GM21619 (cell line): Measurements from ENCODE around the gene CABLES1.

Source experiments
- ATAC-seq: cut with Tn5 transposase; IDR thresholded peaks from one replicate; pipeline ENCODE4 v1.9.1; 2021; ENCODE audit not compliant: unreplicated experiment

Gene CABLES1

DNA sequence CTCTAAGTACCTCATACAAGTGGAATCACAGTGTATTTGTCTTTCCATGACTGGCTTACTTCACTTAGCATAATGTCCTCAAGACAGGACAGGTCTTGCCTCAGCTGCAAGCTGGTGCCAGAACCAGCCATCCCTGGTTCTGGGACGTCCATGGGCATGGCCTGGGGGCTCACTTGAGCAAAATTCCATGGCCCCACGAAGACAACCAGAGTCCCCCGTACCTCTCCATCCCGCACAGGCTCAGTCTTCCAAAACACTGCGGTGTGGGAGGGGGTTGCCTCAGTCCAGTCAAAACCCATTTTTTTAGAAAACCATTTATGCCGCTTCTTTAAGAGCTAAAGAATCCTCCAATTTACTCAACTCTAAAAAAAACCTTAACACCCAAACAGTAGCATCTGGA is 21.7 kb upstream of the CABLES1 start:
- ATAC-seq: no peak

DNA sequence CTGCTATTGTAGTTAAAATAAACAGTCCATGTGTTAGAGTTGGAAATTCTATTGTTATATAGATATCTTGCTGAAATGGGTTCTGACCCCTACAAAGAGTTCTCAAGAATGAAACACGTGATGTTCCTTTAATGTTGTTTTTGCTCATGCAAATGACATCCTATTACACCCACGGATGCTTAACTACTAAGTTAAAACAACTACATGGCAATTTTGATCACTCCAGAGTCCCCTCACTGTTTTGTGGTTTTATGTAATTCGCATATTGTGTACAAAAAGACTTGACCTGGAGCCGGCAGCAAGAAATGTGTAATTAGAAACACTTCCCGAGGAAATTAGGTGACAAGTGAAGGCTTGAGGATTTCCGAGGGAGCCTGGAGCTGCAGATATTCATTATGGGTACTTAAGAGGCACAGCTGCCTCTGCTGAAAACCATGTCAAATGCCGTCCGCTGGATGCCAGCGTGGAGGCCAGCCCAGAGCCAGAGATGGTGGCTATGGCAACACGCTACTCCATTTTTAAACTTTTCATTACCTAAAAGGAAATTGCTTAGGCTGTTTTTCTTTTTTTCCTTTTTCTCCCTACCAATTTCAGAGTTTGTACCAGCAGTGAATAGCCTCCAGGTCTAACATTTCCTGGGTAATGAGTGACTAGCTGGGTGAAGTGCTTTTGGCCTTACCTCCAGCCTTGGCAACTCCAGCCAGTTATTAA is 21.0 kb upstream of the CABLES1 start:
- no peak for ATAC-seq

DNA sequence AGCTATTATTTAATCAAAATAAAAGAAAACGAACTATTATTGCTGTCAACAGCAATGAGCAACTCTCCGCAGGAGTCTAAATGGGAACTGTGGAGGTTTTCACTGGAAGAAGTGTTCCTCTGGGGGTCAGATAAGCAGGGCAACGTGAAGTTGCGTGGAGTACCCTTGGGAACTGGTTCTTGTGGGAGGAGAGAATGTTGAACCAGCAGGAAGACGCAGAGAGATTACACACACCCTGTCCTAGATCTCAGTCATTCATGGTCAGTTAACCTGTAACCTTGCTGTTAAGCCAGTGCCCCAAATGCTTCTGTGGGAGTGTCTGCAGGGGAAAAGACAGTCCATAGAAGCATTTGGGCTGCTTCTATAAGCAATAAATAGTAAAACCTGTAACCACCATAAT is 20.4 kb upstream of the CABLES1 start:
- ATAC-seq: no peak

DNA sequence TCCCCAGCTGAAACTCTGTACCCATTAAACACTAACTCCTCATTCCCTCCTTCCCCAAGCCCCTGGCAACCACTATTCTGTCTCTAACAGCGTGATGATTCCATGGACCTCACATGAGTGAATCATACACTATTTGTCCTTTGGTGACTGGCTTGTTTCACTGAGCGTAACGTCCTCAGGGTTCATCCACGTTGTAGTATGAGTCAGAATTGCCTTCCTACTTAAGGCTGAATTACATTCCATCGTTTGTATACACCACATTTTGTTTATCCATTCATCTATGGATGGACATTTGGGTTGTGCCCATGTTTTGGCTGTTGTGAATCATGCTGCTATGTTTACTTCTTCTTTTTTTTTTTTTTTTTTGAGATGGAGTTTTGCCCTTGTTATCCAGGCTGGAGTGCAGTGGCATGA is 19.6 kb upstream of the CABLES1 start:
- no peak for ATAC-seq

DNA sequence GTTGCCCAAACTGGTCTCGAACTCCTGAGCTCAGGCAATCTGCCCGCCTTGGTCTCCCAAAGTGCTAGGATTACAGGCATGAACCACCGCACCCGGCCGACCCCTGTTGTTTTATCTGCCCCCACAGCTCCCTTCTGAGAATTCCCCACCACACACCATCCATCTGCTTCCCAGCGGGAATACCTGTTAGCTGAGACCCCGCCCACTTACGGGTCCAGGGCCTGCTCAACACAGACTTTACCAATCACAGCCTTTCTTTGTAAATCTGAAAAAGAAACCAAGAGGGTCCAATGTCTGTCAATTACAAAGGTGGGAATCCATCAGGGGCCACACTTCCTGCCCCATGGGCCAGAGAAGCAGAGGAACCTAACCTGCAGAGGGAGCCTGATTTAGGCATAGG is 14.2 kb upstream of the CABLES1 start:
- ATAC-seq: no peak

DNA sequence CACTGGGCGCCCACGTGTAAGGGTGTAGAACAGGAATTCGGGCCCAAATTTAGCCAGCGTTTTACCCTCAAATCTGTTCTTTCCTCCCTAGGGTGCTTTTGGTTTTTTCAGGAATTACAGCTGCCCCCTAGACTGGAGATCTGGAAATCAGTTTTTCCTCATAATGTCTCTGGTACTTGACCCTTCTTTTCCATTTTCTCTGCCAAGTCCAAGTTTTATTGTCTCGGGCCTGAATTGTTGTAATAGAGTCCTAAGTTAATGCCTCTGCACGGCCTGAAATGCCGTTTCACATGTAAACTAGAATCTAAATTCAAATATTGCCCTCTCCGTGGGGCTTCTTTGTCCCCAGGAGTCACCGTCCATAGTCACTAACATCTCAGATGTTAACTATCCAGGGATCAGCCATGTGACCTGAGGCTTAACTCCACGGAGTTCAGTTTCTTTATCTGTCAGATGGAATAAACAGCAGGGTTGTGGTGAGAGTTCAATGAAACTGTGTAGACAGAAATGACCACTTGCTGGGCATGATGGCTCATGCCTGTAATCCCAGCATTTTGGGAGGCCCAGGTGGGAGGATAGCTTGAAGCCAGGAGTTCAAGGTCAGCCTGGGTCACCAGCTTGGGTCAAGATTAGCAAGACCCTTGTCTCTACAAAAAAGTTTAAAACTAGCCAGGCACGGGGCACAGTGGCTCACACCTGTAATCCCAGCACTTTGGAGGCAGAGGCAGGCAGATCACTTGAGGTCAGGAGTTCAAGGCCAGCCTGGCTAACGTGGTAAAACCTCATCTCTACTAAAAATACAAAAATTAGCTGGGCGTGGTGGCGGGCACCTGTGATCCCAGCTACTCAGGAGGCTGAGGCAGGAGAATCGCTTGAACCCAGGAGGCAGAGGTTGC is 12.7 kb upstream of the CABLES1 start:
- ATAC-seq: no peak

DNA sequence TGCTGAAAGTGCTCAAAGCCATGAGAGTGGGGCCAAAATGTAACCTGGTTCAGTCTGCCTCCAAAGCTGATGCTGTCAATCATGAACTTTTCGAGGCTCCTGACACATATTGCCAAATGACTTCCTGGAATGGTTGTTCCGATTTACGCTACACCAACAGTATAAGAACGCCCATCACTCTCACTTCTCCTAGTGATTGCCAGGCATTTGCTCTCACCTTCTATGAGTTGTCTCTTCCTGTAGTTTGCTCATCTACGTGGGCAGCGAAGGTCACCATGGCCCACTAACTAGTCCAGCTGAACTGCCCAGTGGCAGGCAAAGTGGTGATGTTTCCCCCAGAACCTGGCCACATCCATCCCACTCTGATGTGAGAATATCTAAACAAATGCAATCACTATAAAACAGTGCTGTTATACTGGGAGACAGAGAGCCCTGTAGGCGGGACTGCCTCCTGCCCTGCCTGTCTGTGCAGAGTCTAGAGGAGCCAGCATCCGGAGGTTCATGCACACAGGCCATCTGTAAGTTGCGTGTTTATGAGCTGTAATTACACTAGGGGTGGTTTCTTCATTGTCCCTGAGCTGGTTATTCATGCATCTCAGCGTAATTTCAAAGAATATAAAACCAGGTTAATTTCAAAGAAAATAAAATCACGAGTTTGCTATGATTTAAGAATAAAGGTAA is 8.8 kb upstream of the CABLES1 start:
- ATAC-seq: no peak

DNA sequence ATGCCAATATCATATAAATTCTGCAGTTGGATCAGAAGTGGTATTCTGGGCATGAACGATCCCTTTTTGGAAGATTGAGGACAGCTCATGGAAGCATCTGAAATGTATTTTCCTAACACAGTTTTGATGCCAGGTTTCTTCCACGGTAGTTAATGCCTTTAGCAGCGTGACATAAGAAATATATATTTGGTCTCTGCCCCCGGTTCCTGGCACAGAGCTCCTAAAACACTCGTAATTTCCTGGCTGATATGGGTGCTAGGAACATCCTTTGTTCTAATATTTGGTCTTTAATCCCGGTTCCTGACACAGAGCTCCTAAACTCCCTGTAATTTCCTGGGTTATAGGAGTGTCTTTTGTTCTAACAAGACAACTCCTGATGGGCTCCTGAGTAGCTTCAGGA is 8.2 kb upstream of the CABLES1 start:
- no peak for ATAC-seq

DNA sequence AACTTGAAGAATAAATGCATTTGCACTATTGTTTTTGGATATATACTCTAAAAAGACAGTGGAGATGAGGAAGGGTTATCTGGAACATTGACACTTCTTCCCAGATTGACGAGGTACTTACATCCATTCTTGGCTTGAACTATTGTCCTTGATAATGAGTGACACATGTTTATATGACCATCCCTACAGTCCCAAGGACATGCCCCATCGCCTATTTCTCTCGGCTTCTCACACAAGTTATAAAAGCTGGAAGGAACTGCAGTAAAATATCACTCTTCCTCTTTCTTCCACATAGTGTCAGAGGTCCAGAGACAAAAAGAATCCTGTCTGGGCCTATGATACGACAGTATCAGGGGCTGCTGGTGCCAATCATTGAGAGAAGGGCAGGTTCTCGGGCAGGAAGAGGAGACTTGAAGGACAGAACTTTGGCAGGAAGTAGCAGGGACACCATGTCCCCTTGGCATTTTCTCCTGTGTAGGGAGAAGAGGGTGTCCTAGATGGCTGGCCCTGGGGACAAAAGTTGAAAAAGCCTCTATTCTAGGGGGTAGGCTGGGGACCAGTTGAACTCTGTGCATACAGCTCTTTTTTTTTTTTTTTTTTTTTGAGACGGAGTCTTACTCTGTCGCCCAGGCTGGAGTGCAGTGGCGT is 5.8 kb upstream of the CABLES1 start:
- no peak for ATAC-seq

DNA sequence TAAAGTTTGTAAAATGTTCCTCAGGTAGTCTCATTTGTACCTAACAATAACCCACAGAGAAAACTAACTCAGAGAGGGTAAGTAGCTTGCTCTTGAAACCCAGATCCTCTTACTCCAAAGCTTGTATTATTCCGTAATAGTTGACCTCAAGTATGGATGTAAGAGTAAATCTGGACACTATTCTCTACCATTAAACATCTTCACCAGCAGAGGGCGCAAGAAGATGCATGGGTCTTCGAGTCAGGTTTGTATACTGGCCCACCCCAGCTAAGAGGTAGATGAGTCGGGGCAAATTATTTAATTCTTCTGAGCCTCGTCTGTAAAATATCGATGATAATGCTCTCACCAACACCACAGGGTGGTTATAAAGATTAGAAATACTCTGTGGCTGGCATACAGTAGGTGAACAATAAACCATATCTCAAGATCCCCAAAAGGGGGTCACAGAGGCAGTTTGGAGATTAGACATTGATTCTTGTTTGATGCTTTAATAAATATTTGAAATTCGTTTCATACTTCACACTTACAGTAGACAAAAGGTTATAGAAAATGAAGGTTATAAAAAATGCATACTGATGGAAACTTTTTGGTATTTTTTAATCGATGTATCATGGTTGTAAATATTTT is 3.5 kb upstream of the CABLES1 start:
- no peak for ATAC-seq

DNA sequence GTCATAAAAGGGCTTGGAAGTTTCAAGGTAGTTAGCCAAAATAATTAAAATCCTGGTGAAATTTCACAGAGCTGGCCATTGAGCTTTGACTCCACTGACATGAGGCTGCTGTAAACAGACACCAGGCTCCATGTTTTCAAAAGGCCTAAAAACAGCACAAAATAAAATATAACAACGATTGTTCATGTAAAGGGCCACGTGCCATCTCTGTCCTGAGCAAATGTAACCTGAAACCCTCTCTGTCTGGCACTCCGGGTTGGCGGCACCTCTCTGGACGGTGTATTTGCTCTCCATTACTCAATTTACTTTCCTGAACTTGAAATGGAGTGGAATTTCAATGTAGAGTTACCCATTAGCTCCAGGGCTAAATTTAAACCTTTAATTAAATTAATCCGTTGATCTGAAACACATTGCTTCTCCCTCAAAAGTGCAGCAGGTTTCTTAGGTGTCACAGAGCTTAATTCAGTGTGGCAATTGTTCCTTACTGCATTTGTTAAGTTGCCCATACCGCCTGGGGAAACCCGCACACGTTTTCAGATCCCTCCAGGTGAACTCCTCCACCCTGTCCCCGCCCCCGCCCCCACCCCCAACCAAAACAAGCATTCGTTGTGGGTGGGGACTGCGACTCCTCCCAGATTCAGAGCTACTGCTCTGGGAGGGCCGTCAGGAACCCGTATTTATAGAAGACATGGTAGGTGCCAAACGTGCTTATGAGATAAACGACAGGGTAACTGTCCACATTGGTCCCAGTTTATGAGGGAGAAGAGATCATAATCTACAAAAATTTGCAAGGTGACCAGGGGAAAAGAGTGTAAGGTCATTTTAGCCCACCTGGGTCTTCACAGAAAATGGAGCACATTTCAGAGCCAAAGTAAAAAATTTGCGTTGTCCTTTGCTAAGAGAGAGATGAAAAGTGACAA is 1.2 kb upstream of the CABLES1 start:
- ATAC-seq: peak; percentile 41

DNA sequence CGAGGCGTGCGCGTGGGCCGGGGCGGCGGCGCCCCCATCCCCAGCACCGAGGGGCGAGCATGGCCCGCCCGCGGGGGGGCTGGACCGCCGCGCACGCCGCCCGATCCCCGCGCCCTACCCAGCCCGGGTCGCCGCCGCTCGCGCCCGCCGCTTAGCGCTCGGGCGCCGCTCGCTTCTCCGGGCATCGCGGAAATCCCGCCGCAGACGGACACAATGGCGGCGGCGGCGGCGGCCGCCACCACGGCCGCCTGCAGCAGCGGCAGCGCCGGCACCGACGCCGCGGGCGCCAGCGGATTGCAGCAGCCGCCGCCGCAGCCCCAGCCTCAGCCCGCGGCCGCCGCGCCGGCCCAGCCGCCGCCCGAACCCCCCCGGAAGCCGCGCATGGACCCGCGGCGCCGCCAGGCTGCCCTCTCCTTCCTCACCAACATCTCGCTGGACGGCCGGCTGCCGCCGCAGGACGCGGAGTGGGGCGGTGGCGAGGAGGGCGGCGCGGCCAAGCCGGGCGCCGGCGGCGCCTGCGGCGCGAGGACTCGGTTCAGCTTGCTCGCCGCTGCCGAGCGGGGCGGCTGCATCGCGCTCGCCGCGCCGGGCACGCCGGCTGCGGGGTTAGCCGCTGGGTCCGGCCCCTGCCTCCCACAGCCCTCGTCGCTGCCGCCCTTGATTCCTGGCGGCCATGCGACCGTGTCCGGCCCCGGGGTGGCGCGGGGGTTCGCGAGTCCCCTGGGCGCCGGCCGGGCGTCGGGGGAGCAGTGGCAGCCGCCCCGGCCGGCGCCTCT is 453 bp downstream of the CABLES1 start:
- ATAC-seq: peak; percentile 21

DNA sequence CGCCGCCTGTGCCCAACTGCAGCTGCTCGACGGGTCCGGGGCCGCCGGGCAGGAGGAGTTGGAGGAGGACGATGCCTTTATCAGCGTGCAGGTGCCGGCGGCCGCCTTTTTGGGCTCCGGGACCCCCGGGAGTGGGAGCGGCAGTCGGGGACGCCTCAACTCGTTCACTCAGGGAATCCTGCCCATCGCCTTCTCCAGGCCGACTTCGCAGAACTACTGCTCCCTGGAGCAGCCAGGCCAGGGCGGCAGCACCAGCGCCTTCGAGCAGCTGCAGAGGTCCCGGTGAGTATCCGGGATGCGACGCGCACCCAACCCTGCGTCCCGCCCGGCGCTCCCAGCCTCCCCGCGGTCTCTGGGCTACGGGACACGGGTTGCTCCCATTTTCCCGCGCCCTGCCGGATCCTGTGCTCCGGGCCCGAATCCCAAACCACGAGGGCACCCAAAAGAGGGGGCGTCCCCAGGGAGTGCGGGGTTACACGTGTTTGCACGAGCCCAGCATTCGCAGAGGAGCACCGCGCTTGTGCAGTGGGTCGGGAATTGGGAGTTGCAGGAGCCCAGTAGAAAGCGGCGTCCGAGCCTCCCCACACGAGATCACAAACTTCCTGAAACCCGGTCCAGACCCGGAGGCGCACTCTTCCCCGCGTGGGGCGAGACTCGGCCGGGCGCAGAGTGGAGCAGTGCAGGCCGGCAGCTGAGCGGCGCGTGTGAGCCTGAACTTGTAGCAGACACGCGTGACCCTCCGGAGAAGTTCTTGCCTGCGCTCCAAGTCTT is 1.2 kb downstream of the CABLES1 start:
- peak; percentile 26 for ATAC-seq

DNA sequence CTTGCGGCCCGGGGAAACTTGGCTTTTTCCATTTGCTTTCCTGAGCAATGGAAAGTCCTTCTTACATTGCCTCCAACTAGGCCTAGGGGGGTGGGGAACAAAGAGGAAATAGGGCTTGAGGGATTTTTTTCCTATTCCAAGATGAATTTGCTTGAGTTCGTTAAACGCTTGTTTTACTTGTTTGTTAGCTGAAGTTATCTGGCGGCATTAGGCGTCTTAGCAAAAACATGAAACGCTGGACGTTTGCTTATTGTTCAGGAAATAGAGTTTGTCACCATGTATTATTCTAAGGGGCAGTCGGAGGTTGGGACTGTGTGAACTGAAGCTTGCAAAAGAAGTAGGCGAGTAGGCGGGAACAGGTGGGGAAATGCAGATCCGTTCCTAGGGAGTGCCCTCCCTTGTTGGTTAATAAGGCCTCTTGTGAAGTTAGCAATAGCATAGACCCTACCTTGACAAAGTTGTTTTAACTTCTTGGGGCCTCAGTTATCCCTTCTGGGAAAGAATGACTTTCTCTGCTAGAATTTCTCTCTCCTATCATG is 1.9 kb downstream of the CABLES1 start:
- ATAC-seq: no peak

DNA sequence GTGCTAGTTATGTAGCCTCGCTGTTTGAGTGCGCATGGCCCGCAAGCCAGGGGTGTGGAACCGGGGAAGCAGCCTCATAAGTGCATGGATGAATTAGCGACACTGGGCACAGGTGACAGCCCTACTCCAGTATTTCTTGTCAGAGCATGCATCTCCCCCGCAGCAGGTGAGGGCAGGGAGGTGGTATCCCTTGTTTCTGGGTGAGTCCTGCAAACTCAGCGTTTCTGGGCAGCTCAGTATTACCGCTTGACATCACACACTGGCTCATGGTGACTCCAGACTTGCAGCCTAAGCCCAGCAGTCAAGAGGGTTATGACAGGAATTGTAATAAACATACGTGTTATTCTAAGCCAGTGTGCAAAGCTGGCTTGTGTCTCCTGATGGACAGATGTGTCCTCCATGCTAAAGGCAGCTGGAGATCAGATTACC is 2.5 kb downstream of the CABLES1 start:
- no peak for ATAC-seq

DNA sequence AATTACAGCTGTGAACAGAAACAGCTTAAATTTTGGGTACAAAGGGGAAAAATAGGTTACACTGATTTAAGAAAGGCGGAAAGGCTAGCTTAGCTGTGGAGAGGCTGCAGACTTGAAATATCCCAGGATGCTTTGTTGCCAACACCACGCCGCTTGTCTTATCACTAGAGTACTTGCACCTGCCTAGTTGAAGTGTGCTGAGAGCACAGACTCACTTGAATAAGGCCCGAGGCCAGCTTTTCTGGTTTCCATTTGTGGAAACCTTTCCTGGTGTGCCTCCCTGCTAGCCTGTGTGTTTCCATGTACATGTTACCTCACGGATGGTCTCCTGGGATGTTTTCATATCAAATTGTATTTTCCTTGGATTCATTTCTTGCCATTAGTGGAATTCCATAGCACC is 3.2 kb downstream of the CABLES1 start:
- ATAC-seq: no peak

DNA sequence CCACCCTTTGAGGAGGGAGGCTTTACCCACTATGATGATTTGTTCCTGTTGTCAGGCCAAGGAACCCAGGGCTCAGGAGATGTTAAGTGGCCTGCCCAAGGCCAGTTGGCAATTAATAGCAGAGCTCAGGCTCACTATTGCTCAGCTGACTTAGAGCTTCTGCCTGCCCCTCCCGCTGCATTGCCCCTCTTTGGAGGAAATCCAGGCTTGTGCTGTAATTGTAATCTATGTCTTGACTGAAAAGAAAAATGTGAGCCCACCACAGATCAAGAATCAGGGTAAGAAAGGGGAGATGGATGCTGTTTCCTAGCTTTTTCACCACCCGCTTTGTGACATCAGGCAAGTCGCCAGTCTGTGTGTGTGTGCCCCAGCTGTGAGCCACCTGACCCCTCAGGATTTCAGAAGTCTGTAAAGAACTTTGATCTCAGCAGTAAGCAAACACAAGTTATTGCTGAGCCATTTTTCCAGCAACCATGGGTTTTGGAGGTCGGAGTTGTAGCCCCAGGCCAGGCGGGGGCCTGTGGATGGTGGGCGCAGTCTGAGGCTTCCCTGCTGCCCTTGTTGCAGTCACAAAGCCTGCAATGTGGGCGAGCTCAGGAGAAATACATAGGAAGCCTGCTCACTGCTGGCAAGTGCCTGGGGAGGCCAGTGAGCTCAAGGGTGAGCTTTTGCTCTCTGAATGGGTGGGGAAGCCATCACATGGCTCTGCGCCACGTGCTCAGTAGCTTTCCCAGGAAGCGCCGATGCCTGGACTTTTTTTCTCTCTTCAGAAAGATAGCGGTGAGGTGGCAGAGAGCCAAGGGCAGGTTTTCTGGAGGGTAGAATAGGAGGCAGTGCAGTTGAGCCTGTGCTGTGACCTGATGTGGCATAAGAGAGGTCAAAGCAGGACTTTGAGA is 6.1 kb downstream of the CABLES1 start:
- no peak for ATAC-seq
